GM20000 (cell line): ENCODE measurements around the gene CEP41.

Experiments used
- DNase-seq: peaks from one replicate; pipeline ENCODE4 v3.0.0; 2012; ENCODE audit warnings: low spot score
- CTCF ChIP-seq: IDR thresholded peaks from 2 replicates; pipeline ENCODE4 v1.5.1; 2012; ENCODE audit warnings: mild to moderate bottlenecking, control low read depth; ENCODE audit errors: extremely low read depth, missing control alignments

CEP41 gene

GRCh38 chr7:130401578-130401977 lies 39.2 kb downstream of the CEP41 start:
- TF ChIP-seq CTCF: no peak
- no peak for DNase-seq

- no peak for TF ChIP-seq CTCF
- no peak for DNase-seq
Observed at GRCh38 chr7:130401101-130401500, 39.7 kb downstream of the CEP41 start.

GRCh38 chr7:130400120-130400572 lies 40.7 kb downstream of the CEP41 start:
- no peak for TF ChIP-seq CTCF
- no peak for DNase-seq

- no peak for DNase-seq
- TF ChIP-seq CTCF: no peak
Observed at GRCh38 chr7:130398526-130399090, 42.2 kb downstream of the CEP41 start.

- DNase-seq: no peak
- no peak for TF ChIP-seq CTCF
Observed at GRCh38 chr7:130397758-130398073, 43.1 kb downstream of the CEP41 start.

GRCh38 chr7:130397051-130397757 lies 43.6 kb downstream of the CEP41 start:
- no peak for DNase-seq
- no peak for TF ChIP-seq CTCF

- no peak for DNase-seq
- TF ChIP-seq CTCF: no peak
Observed at GRCh38 chr7:130396109-130396508, 44.7 kb downstream of the CEP41 start.
